NCI-H345 treated with DMSO at 0.1 percent for 48 hours (cell line): Measurements from ENCODE around the gene FYB1.

Experiments
- DNase-seq: peaks from one replicate; lab custom pipeline; 2025; ENCODE audit not compliant: unreplicated experiment; lab: John Stamatoyannopoulos, UW

FYB1 gene

DNA sequence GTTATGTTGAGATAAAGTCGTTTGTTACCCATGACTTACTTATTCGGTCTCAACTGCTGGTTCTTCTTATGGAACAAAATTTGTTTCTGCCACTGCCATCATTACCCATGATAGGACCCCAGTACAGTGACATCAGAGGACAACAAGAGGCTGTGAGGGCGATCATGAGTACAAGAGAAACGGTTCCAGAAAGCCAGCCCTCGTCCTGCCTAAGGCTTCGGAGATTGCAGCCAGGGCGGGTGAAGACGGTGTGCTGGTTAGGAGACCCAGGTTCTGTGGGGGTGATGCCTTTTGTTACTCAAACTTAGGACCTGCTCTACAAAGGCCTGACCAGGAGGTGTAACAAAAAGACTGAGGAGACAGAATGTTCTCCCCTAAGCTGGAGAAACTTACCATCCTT is 10.9 kb downstream of the FYB1 start:
- no peak for DNase-seq

DNA sequence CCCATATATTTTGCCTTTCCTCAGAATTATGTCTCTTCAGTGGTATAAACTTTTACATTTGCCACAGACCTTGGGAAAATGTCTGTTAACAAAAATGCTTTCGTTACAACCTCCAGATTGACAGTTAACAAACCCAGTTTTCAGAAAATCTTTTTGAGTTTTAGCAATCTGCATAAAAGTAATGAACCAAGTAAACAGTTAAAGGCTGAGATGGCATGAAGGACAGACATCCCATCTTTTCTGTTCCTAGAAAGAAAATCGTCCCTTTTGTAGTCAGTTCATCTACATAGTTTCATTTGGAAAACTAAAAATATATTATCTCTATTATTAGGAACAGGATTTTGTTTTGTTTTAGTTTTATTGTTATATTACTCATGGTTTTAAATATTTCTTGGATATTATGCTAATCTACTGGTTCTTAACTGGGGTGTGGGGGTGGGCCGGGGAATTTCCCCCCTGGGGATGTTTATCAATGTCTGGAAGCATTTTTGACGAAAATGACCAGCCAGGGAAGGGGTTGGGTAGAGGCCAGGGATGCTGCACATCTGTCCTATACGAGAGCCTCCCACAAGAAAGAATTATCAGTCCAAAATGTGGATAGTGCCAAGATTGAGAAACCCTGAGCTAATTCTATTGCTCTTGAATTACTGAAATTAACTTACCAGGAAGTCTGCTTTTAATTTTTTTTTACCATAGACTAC is 11.9 kb downstream of the FYB1 start:
- no peak for DNase-seq

DNA sequence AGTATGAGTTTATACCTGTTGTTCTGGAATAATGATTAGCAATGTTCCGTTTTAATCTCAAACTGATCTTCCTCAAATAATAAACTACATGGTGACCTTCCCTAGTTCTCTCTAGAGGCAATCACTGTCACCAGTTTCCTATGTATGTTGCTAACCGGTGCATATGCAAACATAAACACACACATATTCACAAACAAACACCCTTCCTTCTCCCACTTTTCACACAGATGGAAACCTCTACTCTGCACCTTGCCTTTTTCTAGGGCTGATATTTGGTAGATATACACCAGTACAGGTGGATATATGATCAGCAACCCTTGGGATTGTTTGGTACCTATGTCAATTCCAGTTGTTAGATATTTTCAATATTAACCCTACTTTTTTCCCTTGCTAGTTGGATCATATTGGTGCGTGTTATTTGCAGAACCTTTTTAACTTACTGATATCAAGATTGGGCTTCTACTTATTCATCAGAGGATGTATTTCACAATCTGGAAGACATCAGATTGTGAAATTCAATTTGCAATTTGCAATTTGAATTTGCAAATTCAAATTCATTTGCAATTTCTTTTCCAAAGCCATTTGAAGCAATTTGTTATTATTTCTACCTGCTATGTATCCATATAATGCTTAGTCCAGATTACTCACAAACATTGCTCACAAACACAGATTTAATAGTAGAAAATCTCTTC is 12.6 kb downstream of the FYB1 start:
- no peak for DNase-seq

DNA sequence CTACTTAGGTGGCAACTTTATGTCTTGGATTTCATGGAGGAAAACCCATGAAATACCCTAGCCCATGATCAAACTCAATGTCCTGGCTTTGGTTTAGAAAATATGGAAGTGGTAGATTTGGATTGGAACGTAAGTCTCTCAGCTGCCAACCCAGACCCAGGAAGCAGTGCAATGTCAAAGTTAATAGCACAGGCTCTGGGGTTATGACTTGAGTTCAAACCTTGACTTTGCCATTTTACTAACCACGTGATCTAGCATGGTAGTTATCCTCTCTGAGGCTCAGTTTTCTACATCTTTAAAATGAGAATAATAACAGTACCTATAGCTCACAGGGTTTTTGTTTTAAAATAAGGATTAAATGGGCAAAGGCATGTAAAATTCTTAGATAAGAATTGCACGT is 13.8 kb downstream of the FYB1 start:
- DNase-seq: no peak

DNA sequence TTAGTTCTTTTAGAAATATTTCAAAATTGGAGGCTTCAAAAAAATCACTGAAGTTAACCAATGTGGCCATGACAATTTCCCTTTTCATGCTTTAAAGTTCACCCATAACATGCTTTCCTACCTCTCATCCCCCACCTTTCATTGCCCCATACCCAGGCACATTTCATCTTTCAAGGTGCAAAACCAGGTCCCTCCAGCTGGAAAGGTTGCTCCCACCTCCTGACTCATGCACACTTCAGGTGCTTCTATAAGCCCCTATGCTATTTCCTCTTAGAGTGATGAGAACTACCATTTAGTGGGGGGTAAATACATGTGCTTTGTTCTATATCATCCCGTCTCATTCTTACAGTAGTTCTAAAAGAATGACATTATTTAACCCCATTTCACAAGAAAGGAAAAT is 15.4 kb downstream of the FYB1 start:
- DNase-seq: no peak

DNA sequence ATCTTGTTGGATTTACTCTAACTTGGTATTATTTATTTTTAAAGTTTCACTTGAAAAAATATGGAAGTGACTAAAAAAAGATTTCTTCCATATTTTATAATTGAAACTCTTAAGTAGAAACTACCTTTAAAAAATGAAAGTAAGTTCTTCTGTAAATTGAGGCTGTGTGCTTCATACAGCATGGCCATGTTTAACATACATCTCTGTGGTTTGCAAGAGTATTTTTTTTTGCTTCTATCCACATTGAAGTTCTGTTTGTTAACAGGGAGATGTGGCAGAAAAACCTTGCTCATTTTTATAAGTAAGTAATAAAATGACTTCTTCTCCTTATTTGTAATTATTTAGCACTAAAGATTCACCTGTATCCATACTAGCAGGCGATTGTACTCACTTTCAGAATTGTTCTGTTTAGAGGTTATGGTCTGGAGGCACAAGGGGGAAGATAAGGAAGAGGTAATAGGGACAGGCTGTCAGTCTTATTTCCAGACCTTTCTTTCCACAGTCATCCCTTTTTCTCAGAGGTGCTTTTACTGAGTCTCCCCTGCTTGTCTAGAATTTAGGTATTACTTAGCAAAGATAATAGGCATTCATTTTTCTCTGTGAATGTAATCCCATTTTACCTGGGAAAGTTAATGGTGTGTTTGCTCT is 16.0 kb downstream of the FYB1 start:
- DNase-seq: no peak

DNA sequence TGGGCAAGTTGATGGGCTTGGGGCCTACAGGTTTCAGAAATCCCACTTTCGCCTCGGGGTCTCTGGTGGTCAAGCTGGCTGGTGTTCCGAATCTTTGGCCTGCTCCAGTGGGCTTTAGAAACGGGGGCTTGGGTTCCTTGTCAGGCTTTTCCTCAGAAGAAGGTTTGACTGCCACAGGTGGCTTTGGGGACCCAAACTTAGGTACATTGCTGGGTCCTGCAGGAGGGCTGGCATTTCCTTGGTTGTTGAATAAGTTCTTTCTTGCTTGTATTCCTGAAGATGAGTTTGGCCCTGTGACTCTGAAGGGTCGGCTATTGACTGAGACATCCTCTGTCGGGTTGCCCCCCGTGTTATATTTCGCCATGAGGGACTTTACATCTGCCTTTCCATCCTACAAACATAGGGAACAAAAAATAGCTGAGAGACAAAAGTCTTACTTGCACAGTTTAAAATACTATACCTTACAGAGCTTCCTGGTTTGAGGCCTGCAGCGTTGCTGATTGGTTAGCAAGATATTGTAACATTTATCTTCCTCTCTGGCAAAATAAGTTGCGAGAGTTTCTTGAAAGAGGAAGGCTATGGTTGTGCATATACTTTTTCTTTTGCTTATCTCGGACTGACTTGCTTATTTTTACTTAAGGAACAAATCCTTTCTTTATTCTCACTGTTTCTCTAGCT is 16.6 kb downstream of the FYB1 start:
- no peak for DNase-seq

DNA sequence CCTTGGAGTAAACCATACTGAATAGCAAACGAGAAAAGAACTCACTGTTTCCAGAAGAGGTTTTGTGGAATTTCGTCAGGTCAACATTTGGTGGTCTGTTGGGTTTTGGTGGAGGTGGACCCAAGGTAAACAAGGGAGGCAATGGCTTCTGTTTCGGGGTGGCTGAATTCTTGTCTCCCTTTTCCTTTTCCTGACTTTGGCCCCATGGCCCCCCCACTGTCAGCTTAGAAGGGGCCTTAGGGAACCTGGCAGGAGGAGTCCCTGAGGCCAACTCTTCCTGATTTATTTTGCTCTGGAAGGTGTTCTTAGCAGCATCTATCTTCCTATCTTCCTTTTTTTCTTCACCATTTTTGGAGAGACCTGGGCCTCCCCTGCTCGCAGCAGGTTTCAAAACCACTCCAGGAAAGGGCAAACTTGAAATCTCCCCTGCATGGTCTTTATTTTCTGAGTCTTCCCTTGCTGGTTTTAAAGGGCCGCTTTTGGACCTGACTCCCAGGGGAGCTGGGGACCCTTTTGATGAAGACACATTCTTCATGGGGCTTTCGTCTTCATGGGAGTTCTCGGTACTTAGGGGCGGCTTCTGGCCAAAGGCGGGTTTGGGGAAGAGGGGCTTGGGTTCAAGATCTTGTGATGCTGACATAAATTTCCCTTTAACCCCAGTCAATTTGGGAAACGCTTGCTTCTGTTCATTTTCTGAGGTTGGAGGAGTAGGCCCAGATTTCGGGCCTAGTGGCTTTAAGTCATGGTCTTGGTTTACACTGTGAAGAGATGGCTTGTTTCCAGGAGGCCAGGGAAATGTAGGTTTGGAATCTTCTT is 17.4 kb downstream of the FYB1 start:
- no peak for DNase-seq

DNA sequence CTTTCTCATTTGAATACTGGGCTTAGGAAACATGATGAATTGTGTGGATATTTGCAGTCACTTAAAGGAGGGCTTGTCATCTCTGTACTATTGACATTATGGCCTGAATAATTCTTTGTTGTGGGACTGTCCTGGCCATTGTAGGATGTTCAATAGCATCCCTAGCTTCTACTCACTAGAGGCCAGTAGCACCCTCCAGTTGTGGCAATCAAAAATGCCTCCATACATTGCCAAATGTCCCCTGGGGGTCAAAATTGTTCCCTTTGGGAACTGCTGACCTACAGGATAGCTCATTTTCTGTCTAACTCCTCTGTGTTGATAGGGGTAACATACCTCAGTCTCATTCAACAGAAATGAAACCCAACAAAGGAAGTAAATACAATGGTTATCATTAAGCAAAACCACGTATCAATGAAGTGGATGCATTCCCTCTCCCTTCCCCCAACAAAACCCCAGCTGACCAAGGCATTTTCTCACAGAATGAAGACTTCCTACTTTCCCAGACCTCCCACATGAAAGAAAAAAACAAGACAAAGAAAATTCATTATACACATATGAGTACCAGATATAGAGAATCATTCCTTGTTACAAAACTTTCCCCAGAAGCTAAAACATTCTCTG is 18.1 kb downstream of the FYB1 start:
- DNase-seq: no peak

DNA sequence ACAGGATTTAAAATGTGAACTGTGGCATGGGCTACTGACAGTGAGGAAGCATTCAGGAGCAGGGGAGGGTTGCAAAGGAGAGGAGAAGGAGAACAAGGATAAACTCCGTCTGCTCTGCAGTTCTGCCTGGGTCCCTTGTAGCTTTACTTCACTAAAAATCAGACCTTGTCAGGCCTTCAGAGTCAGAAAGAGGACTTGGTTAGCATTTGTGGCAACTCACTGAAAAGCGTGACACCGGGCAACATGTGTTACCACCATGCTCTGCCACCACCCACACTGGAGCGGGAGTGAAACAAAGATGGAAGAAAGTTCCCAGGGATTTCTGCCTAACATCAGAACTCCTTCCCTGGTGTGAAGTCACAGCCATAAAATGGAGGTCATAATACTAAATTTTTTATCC is 19.3 kb downstream of the FYB1 start:
- no peak for DNase-seq

DNA sequence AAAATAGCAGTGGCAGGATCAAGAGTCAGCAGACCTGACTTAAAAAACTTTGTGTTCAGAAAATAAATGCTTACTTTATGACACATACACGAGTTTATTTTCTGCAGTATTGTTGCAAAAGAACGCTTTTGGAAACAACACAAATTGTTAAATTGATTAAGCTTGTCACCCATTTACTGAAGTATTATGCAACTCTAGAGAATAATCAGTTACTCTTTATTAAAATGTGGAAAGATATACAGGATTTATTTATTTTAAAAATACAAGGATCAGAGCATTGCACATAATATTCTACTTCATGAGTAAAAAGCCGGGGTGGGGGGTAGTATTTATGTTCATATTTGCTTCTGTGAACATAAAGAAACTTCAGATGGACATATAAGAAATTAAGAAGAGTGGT is 20.0 kb downstream of the FYB1 start:
- DNase-seq: no peak

DNA sequence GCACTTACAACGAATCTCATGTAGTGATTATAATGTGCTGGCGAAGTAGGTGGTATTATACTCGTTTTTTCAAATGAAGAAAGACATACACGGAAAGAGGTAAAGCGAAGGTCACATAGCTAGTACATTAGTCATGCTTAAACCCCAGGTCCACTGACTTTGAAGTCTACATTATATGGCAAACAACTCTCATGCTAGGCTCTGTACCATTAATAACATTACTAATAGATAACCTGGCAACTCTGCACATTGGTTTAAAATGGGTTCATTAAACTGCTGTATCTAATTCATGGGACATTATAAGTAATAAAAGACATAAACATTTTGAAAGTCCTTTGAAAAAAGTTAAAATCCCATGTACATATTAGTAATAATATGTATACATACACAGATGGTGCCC is 21.2 kb downstream of the FYB1 start:
- no peak for DNase-seq

DNA sequence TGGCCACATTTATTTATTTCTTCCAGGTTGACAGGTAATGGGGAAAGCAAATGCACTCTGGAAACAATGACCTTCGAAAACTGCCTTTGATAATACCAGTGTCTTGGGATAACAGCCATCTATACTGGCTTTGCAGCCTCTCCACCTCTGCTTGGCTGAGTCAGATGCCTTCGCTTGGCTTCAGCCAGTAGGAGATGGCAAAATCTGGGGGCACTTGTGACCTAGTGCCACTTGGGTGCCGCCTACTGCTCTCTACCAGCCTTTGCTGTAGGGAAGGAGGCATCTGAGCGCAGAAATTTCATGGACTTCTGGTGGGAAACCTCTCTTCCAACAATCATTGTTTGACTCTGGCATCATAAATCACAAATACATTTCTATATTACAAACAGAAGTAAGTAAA is 21.8 kb downstream of the FYB1 start:
- DNase-seq: no peak

DNA sequence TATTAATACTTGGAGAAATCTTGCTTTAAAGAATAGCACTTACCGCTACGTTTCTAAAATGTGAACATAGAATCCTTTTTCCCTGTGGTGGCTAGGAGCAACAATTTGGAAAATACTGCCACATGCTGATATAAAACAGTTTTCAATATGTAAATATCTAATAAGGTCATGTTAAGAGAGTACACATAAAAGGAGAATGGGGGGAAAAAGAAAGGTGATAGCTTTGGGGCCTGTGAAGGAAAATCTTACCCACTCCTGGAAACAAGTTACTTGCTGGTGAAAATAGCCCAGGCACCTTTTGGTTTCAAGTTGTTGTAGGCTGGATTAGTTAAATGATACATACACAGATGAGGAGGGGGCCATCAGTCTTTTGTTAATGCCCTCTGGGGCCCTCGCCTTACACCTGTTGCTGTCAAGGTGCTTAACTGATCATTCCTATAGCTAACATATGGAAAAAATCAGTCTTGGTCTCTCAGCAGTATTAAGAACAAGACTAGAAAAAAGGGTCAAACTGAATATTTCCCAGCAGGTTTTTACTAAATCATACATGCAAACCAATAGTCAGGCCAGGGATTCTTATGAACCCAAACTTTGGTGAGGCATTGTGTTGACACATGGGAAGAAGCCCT is 24.1 kb downstream of the FYB1 start:
- no peak for DNase-seq

DNA sequence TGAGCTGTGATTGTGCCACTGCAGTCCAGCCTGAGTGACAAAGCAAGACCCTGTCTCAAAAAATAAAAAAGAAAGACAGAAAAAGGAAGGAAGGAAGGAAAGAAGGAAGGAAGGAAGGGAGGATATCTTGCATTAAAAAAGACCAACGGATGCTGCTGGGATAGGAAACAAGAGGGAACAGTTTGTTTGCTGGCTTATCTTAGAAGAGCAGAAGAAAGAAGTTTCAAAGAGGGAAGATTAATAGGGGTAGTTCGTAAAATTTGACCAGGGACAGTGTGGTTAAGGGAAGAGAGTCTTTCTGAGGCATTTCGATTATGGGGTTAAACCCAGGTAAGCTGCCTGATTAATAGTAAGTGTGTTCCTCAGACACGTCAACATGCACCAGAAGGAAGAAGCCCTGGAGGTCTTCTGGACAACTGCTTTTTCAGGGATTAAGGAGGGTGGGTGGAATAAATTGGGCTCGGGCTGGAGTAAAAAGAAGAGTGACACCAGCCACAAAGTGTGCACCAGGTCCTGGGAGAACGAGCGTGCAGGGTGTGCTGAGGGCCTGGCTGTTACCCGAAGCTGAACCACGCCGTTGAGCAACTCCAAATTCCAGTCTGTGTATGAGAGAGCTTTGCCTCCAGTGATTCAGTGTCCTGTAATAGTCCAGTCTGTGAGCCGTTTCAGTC is 24.8 kb downstream of the FYB1 start:
- no peak for DNase-seq

DNA sequence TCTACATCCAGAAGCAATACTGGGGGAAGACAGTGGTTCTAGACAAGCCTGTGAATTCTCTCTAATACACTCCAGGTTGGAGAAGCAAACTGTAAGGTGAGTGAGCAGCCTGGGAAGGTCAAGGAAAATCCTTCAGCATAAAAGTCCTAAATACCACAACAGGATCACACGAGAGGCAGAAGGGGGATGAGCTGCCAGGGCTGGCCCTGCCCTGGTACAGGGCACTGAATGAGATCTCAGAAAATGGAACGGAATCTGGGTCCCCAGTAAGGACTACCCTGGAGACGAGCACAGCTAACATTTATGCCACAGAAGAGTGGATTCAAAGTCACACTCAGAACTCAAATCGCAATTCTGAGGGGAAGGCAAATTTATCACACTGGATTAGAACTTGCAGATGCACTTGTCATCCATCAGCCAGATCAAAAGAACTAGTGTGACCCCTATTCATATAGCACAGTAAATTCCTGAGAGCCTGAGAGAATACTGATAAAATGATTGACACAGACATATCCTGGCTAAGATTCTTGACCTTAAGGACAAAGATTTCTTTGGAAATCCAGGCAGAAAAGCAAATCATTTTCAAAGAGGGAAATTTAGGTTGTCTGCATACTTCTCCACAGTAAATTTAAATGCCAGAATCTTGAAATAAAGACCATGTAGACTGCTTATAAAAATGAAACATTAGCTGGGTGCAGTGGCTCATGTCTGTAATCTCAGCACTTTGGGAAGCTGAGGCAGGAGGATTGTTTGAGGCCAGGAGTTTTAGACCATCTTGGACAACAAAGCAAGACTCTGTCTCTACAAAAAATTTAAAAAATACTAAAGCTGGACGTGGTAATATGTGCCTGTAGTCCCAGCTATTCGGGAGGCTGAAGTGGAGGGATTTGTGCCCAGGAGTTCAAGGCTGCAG is 25.6 kb downstream of the FYB1 start:
- no peak for DNase-seq

DNA sequence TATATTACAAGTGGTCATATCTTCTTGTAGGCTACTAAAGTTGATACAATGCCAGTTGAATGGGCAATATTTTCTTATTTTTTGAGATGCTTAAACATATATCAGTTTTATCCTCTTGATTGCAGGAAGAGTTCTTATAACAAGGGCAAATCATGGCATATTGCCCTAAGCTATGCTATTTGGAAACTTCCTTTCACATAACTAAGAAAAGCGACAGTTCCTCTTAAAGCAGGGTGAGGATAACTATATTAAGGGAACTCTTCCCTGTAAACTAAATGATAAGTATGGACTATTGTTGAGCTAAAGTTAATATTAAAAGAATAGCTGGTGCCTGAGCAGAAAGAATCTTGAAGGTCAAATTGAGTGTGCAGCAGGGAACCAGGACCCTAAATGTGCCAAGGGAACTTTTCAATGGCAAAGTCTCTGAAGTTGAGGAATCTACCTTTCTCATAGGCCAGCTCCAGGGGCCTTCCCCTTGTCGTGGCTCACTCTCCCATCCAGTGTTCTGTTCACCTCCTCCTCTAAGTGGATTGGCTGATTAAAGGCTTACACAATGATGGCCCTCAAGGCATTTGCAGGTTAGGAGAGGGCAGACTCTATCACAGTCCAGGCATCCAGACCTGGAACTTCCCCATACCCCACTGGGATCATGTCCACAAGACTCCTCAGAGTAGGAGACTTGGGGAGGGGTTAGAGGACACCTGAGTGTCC is 26.8 kb downstream of the FYB1 start:
- no peak for DNase-seq

DNA sequence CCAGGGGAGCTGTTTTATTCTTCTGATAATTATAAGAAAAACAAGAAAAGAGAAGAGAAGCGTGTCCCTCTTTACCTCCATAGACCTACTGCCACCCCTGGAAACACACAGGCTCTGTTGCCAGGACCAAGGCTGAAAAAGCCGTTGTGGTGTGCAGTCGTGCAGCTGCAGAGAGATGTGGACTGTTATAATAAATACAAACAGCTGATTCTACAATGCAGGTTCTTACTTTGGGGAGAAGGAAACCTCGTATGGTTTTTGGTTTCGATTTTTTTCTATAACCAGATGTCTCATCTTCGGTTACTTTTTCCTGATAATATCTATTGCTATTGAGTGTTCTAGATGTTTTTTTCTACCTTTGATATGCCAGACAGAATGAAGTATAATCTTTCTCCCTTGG is 28.1 kb downstream of the FYB1 start:
- DNase-seq: no peak
